Left cardiac atrium (tissue), 2 donors: ENCODE data around the gene OR6C68. TPM values are rescaled to one million over a fixed set of nuclear protein-coding genes. Genes with fewer than 3 reads are reported as not detected.

Experiments
- total RNA-seq, 2 donors: library from RNA; stranded (reverse); fragmentation: NEBNext Ultra II Directional; extraction: Animal tissue kit (Norgen Biotek cat#: 25700); gene quantifications; one replicate each; pipeline ENCODE4 v1.2.1, GENCODE V29; 2021
- donor health status: DM: no; HTN: yes; CAD: no; lungs with severe emphysema.
- donor health status: DM: yes; HTN: yes; CAD: no.

Gene OR6C68
- total RNA-seq, 2 donors from 2014 or later: not detected

Other genes with a start within 250 kb of the OR6C68 start
- not detected for gene OR6C74, start 247.8 kb upstream of the OR6C68 start, total RNA-seq
- not detected for gene OR6C6, start 195.8 kb upstream of the OR6C68 start, total RNA-seq
- gene OR6C1, start 178.0 kb upstream of the OR6C68 start, total RNA-seq: not detected
- gene OR6C3, start 161.6 kb upstream of the OR6C68 start, total RNA-seq: not detected
- gene OR6C75, start 129.4 kb upstream of the OR6C68 start, total RNA-seq: not detected
- not detected for gene OR6C65, start 91.8 kb upstream of the OR6C68 start, total RNA-seq
- not detected for gene OR6C76, start 66.1 kb upstream of the OR6C68 start, total RNA-seq
- not detected for gene OR6C2, start 48.3 kb upstream of the OR6C68 start, total RNA-seq
- not detected for gene OR6C70, start 22.2 kb upstream of the OR6C68 start, total RNA-seq
- not detected for gene OR6C4, start 57.2 kb downstream of the OR6C68 start, total RNA-seq
- not detected for gene OR2AP1, start 80.1 kb downstream of the OR6C68 start, total RNA-seq
- gene OR10P1, start 144.5 kb downstream of the OR6C68 start, total RNA-seq: under 1 TPM; 0.68 TPM
- gene ITGA7, start 215.5 kb downstream of the OR6C68 start, total RNA-seq: 100 to 1,000 TPM; 395 to 448 TPM
- gene BLOC1S1, start 223.7 kb downstream of the OR6C68 start, total RNA-seq: 100 to 1,000 TPM; 119 to 123 TPM
- gene RDH5, start 228.0 kb downstream of the OR6C68 start, total RNA-seq: 10 to 100 TPM; 29.5 to 38.1 TPM
- 1,000 to 10,000 TPM; 1,288 to 1,875 TPM for gene CD63, start 236.6 kb downstream of the OR6C68 start, total RNA-seq